ENCODE data around the gene HYDIN.

Gene HYDIN

GRCh38 chr16:70758786-70759185, 471.7 kb downstream of the HYDIN start:
- FAIRE-seq = no peak

All from colon (tissue), 2 donors.